Measurements from ENCODE around the gene FAM162A. TPM values are rescaled to one million over a fixed set of nuclear protein-coding genes. Genes with fewer than 3 reads are reported as not detected.
"Not testable (repeated sequence)": the region's sequence is repeated elsewhere in the genome, so short reads cannot be mapped to it uniquely, and the experiment has no call there.

Gene FAM162A
- total and polyA plus RNA-seq, 11 donors, result 46.7 to 269 (median 109) TPM

DNA sequence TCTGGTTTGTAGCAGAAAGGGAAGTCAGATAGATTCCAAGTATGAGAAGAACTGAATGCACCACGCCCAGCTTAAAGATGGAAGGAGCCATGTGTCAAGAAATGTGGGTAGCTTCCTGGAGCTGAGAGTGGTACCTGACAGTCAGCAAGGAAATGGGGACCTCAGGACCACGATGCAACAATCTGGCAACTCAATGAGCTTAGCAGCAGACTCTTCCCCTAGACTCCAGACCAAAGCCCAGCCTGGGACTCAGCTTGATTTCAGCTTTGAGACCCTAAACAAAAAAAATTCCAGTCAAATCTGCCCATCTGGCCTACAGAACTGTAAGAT is 25.3 kb upstream of the FAM162A start:
- H3K27ac ChIP-seq, result no peak overlapping the region
- DNase-seq, result no peak
- TF ChIP-seq POLR2A (IDR thresholded peaks at IDR 0.05) (no peak), CTCF (IDR thresholded peaks at IDR 0.05) (no peak)
- H3K27me3 ChIP-seq, result no peaks in the 10 kb centered on the region
- no peak overlapping the region for H3K4me3 ChIP-seq
- no peaks in the 10 kb centered on the region for H3K4me1 ChIP-seq
- intact Hi-C loops (cut with DNase I), result loop anchor here in 2 of 10 donors (5.0 to 10.0 kb wide), 2 partner anchors 811 to 814 kb away; partner anchors contain the start of gene POLQ (in 2 of the 2)
- peaks cover 0 to 62% (median 36%) of the 10 kb centered on the region in 9 donors for H3K36me3 ChIP-seq
- no peak for ATAC-seq
- WGBS, 4 donors, result 88 to 93% (median 90%) methylated on average over 2 of the region's 2 CpGs
- no peaks in the 10 kb centered on the region for H3K9me3 ChIP-seq

GRCh38 chr3:122362026-122362425 is 22.0 kb upstream of the FAM162A start:
- no peak for DNase-seq
- Histone ChIP-seq H3K36me3 (peaks cover 0 to 96% (median 69%) of the 10 kb centered on the region in 9 donors), H3K9me3 (no peaks in the 10 kb centered on the region), H3K4me1 (no peaks in the 10 kb centered on the region), H3K27ac (no peak overlapping the region), H3K27me3 (no peaks in the 10 kb centered on the region), H3K4me3 (no peak overlapping the region)
- intact Hi-C loops (cut with DNase I), result loop anchor here in 1 of 10 donors (10.0 kb wide), 1 partner anchor 817 kb away; the partner anchor contains the start of gene POLQ
- no peak for ATAC-seq
- no peak for TF ChIP-seq CTCF (IDR thresholded peaks at IDR 0.05)
- no peak for TF ChIP-seq POLR2A (IDR thresholded peaks at IDR 0.05)
- WGBS, 4 donors, result 88 to 97% (median 94%) methylated on average over 2 of the region's 2 CpGs

GRCh38 chr3:122364490-122364889 is 19.5 kb upstream of the FAM162A start:
- no peaks in the 10 kb centered on the region for H3K4me1 ChIP-seq
- H3K9me3 ChIP-seq, result no peaks in the 10 kb centered on the region
- no peaks in the 10 kb centered on the region for H3K27me3 ChIP-seq
- H3K27ac ChIP-seq, result no peak overlapping the region
- no peak for TF ChIP-seq CTCF (IDR thresholded peaks at IDR 0.05)
- no peak for TF ChIP-seq POLR2A (IDR thresholded peaks at IDR 0.05)
- WGBS, 4 donors, result 65 to 96% (median 95%) methylated on average over 2 of the region's 2 CpGs
- H3K4me3 ChIP-seq, result no peak overlapping the region
- peaks cover 0 to 96% (median 75%) of the 10 kb centered on the region in 9 donors for H3K36me3 ChIP-seq
- intact Hi-C loops (cut with DNase I), result loop anchor here in 1 of 10 donors (10.0 kb wide), 1 partner anchor 820 kb away; the partner anchor contains the start of gene POLQ
- no peak for DNase-seq
- ATAC-seq, result no peak

- TF ChIP-seq POLR2A (IDR thresholded peaks at IDR 0.05), result no peak
- TF ChIP-seq CTCF (IDR thresholded peaks at IDR 0.05), result no peak
- ATAC-seq (no peak), DNase-seq (no peak)
- Histone ChIP-seq H3K36me3 (peaks cover 0 to 98% (median 79%) of the 10 kb centered on the region in 9 donors), H3K4me3 (no peak overlapping the region), H3K27me3 (no peaks in the 10 kb centered on the region), H3K27ac (no peak overlapping the region), H3K9me3 (no peaks in the 10 kb centered on the region), H3K4me1 (no peaks in the 10 kb centered on the region)
- 86 to 96% (median 94%) methylated on average over 1 of the region's 1 CpG for WGBS, 4 donors
- intact Hi-C loops (cut with DNase I), result loop anchor here in 1 of 10 donors (10.0 kb wide), 1 partner anchor 820 kb away; the partner anchor contains the start of gene POLQ
Observed at GRCh38 chr3:122365073-122365472, 18.9 kb upstream of the FAM162A start.

GRCh38 chr3:122365582-122366378 is 18.2 kb upstream of the FAM162A start:
- not testable (repeated sequence) for H3K27me3 ChIP-seq, DNase-seq, H3K4me3 ChIP-seq, H3K27ac ChIP-seq, H3K4me1 ChIP-seq, ATAC-seq, H3K9me3 ChIP-seq
- intact Hi-C loops (cut with DNase I), result loop anchor here in 1 of 10 donors (10.0 kb wide), 1 partner anchor 821 kb away; the partner anchor contains the start of gene POLQ
- H3K36me3 ChIP-seq, result peaks cover 0 to 100% (median 84%) of the 10 kb centered on the region in 9 donors
- 95 to 99% (median 96%) methylated on average over 10 of the region's 10 CpGs for whole genome bisulfite sequencing, 4 donors

Measured in heart left ventricle (tissue), 16 donors.